Glutamatergic neuron (in vitro differentiated cells): ENCODE measurements around the gene COPS8. TPM values are rescaled to one million over a fixed set of nuclear protein-coding genes. Genes with fewer than 3 reads are reported as not detected.

ENCODE experiments used
- DNase-seq: peaks from one replicate; pipeline ENCODE4 v3.0.0; 2022
- H3K27ac Mint-ChIP-seq: one replicate; pipeline ENCODE4 v1.8.0; 2020; ENCODE audit warnings: mild to moderate bottlenecking, mixed read lengths, inconsistent platforms; ENCODE audit not compliant: unreplicated experiment
- H3K27me3 Mint-ChIP-seq: one replicate; pipeline ENCODE4 v1.8.0; 2020; ENCODE audit warnings: mild to moderate bottlenecking, moderate library complexity, mixed read lengths, inconsistent platforms; ENCODE audit not compliant: unreplicated experiment
- H3K36me3 Mint-ChIP-seq: one replicate; pipeline ENCODE4 v1.8.0; 2020; ENCODE audit warnings: mild to moderate bottlenecking, mixed read lengths, inconsistent platforms; ENCODE audit not compliant: unreplicated experiment
- H3K4me1 Mint-ChIP-seq: one replicate; pipeline ENCODE4 v1.8.0; 2020; ENCODE audit warnings: mild to moderate bottlenecking, low read depth, mixed read lengths, inconsistent platforms; ENCODE audit not compliant: unreplicated experiment
- H3K4me3 Mint-ChIP-seq: one replicate; pipeline ENCODE4 v1.8.0; 2020; ENCODE audit warnings: mild to moderate bottlenecking, mixed read lengths, inconsistent platforms; ENCODE audit not compliant: unreplicated experiment
- H3K9me3 Mint-ChIP-seq: one replicate; pipeline ENCODE4 v1.8.0; 2020; ENCODE audit warnings: mild to moderate bottlenecking, moderate library complexity, mixed read lengths, inconsistent platforms; ENCODE audit not compliant: unreplicated experiment
- long read RNA-seq: library from polyadenylated mRNA; unstranded; transcript quantifications from one replicate; pipeline ENCODE4 v2.0.0, GENCODE V29; 2020; ENCODE audit not compliant: unreplicated experiment
- total RNA-seq: library from RNA; stranded (reverse); fragmentation: NEBNext Ultra II Directional; extraction: Animal tissue kit (Norgen Biotek cat#: 25700); gene quantifications from one replicate; pipeline ENCODE4 v1.2.1, GENCODE V29; 2021; ENCODE audit not compliant: unreplicated experiment
- TF ChIP-seq, protein P1 (sequence below): fragments of 200-600 bp; sonication (generic); IDR thresholded peaks from one replicate; pipeline ENCODE4 v1.5.0; 2021; ENCODE audit not compliant: partially characterized antibody, unreplicated experiment

COPS8 gene
- total RNA-seq = 55.8 TPM
- long read RNA-seq, full-length matches to known transcripts = 74 of 83 reads
- long read RNA-seq, partial matches to known transcripts = 2 of 83 reads
- long read RNA-seq, other reads (novel, unspliced or antisense) = 7 of 83 reads

DNA sequence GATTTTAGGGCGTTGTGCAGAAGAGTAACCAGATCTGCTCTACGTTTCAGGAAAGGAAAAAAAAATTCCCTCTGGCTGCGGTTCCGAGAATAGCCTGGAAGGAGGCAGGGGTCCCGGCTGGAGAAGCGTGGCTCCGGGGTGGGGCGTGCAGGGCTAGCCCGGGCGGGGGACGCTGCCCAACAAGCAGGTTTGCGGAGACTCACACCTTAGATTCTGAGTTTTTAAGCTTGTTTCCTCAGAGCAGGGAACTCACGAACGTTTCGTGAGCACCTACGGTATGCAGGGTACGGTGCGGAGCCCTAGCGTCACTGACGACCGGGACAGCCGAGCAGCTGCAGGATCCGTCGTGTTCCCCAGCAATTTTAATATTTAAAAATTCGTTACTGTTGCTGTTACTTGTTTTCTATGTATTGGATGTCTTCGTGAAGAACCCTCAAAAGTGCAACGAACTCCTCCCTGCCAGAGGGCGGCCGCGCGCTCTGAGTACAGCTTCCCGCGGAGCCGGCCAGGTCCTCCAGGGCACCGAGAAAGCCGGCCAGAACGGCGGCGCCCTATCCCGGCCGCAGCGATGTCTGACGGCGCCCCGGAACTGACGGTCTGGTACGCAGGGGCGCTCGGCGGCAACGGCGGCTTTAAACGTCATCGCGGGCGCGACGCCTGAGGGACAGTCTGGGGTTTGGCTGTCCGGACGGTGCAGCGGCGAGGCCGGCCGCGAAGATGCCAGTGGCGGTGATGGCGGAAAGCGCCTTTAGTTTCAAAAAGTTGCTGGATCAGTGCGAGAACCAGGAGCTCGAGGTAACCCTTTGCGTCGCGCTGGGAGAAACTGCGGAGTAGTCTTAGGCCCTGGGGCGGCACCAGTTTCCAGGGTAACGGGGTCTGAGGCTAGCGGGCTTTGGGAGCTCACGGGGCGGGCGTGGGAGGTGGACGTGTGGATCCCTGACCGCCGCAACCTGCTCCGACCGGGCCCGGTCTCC is at the start of gene COPS8:
TSS of gene COPS8 (plus strand) at position 642 of the 974 bp plus-strand sequence. CDS start at position 718, 76 bp downstream.
- Mint-ChIP-seq H3K4me1 (peaks cover 9% of the 10 kb centered on the region), H3K27me3 (peaks cover 4% of the 10 kb centered on the region), H3K4me3 (peak within 1 kb of the TSS; percentile 99), H3K27ac (peak within 1 kb of the TSS; percentile 92), H3K9me3 (peaks cover 2% of the 10 kb centered on the region), H3K36me3 (no peaks in the 10 kb centered on the region)
- peak; percentile 97 for DNase-seq
- TF ChIP-seq, protein P1, sequence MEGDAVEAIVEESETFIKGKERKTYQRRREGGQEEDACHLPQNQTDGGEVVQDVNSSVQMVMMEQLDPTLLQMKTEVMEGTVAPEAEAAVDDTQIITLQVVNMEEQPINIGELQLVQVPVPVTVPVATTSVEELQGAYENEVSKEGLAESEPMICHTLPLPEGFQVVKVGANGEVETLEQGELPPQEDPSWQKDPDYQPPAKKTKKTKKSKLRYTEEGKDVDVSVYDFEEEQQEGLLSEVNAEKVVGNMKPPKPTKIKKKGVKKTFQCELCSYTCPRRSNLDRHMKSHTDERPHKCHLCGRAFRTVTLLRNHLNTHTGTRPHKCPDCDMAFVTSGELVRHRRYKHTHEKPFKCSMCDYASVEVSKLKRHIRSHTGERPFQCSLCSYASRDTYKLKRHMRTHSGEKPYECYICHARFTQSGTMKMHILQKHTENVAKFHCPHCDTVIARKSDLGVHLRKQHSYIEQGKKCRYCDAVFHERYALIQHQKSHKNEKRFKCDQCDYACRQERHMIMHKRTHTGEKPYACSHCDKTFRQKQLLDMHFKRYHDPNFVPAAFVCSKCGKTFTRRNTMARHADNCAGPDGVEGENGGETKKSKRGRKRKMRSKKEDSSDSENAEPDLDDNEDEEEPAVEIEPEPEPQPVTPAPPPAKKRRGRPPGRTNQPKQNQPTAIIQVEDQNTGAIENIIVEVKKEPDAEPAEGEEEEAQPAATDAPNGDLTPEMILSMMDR = no peak

DNA sequence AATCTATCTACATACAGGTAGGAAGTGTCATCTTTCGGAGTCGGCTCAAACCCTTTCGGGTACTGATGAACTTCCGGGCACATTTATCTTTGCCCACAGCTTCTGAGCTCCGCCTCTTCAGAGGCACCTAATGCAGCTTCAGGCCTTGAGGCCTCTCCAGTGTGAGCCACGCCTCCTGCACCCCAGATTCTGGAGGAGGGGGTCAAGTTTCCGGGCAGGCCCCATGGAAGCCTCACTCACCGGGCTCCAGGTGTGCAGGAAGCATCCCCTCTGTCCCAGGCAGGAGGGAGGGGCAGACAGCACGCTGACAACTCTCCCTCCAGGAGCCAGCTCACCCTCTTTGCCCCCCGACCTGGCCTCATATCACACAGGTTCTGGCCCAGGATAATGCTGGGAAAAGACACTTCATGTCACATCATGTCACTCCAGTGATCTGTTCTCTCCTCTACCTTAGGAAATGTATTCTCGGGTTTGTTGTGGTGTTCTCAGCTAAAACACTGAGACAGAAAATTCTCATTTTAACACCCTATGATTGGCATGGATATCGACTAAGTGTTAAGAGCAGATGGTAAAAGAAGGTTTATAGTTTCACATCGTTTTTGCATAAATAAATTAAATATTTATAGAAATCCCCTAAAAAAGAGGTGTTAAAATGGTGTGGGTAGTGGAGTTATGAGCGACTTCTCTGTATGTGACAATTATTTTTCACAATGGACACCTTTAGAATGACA is 46.2 kb upstream of the COPS8 start:
- Mint-ChIP-seq H3K9me3 (no peaks in the 10 kb centered on the region), H3K4me1 (peaks cover 2% of the 10 kb centered on the region), H3K4me3 (no peak overlapping the region), H3K27ac (no peak overlapping the region), H3K36me3 (no peaks in the 10 kb centered on the region), H3K27me3 (peaks cover 1% of the 10 kb centered on the region)
- no peak for DNase-seq
- TF ChIP-seq, protein P1 = no peak

DNA sequence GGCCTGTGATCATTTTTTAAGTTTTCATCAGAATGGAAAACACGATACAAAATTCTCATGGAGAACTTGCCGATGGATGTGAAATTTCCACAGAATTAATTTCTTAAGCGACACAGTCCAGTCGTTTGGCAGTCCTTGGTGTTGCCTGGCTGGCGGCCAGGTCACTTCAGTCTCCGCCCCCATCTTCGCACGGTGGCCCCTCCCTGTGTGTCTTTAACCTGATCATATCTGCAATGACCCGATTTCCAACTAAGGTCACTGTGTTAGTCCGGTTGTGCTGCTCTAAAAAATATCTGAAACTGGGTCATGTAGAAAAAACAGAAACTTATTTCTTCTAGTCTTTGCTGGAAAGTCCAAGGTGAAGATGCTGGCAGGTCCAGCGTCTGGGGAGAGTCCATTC is 44.5 kb upstream of the COPS8 start:
- Mint-ChIP-seq H3K4me1 (no peaks in the 10 kb centered on the region), H3K4me3 (no peak overlapping the region), H3K9me3 (no peaks in the 10 kb centered on the region), H3K36me3 (no peaks in the 10 kb centered on the region), H3K27ac (no peak overlapping the region), H3K27me3 (no peaks in the 10 kb centered on the region)
- DNase-seq = no peak
- TF ChIP-seq, protein P1 = no peak

DNA sequence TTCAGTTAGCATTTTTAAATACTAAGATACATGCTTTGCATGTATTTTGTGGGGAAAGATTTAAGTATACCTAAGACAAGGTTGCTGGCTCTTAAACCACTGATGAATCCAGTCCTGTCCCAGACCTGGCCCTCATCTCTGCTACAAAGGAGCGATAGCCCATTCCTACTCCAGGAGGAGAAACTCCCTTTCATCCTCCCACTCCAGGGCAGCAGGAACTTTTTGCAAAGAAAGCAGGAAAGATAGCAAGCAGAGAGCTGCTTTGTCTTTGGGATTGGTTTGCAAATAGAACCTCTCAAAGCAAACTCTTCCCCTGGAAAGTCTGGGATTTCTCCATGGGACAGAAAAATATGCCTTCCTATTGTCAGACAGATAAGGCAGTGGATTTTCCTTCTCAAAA is 43.6 kb upstream of the COPS8 start:
- Mint-ChIP-seq H3K4me1 (no peaks in the 10 kb centered on the region), H3K27ac (no peak overlapping the region), H3K36me3 (no peaks in the 10 kb centered on the region), H3K9me3 (no peaks in the 10 kb centered on the region), H3K27me3 (no peaks in the 10 kb centered on the region), H3K4me3 (no peak overlapping the region)
- DNase-seq = no peak
- TF ChIP-seq, protein P1 = no peak
